Stimulated activated CD8-positive, alpha-beta memory T cell treated with anti-CD3 and anti-CD28 coated beads, Interleukin-7, amount 100 ng/mL, for 1 hour (primary cell): ENCODE measurements around the gene APELA.
"Not testable (repeated sequence)": the region's sequence is repeated elsewhere in the genome, so short reads cannot be mapped to it uniquely, and the experiment has no call there.

Source experiments
- DNase-seq, 2 donors: peaks; one replicate each; pipeline ENCODE4 v3.0.0-alpha.2; 2020; ENCODE audit warnings: low read depth in 2 of 2

Gene APELA

DNA sequence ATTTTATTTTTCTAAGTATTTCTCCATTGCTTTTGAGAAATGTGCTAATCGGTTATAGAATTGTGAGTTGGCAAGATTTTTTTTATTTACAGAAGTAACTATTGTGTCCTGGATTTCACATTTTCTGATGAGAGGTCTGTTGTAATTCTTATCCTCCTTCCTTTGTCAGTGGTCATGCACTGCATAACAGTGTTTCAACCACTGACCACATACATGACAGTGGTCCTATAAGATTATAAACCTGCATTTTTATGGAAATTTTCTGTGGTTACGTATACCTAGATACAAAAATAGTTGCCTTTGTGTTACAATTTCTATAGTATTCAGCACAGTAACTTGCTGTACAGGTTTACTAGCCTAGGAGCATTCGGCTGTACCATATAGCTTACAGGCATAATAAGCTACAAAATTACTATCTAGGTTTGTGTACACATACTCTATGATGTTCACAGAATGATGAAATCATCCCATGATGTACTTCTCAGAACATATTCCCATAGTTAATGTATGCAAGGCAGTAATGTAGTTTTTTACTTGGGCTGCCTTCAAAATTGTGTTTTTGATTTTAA, 47.8 kb downstream of the APELA start:
- no peak for DNase-seq

DNA sequence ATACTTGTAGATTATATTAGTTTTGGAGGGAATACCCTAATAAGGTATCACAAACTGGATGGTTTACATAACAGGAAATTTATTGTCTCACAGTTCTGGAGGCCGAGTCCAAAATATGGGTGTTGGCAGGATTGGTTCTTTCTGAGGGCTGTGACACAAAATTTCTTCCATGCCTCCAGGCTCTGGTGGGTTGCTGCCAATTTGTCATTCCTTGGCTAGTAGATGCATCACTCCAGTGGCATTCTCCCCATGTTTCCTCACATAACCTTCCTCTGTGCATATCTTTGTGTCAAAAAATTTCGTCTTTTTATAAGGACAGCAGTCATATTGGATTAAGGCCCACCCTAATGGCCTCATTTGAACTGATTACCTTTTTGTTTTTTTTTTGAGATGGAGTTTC, 49.3 kb downstream of the APELA start:
- DNase-seq = no peak

DNA sequence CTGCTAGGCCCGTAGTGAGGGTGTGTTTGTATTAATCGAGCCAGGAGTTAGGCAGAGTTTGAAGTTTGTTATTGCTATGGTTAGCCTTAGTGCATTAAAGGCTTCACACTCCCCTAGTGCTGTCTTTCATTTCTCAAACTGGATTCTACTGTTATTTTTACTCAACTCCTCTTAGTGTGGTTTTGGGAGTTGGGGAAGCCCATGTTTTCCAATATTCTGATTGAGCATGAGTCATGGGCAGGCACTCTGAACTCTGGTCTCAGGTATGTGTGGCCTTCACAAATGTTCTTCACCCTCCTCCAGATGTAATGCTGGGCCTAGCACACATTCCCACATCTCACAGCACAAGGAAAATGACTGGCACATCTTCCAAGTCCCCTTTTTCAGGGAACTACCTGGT, 50.1 kb downstream of the APELA start:
- DNase-seq = not testable (repeated sequence)

DNA sequence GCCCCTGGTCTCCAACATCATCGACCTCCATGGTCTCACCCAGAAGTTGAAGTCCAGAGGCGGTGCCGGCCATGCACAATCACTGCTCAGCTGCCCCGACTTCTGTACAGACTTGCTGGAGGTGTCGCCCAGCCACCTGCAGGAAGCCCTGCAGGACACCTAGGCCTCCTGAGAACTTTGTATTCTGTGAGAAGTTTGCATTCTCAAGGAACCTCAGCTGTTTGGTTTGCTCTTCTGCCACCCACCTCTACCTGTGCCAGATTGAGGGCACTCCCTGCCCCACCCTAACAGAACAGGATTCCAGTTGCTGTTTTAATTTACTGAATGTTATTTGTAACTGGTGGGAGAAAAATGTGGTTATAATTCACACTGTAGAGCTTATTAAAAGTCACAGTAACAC, 53.7 kb downstream of the APELA start:
- no peak for DNase-seq

DNA sequence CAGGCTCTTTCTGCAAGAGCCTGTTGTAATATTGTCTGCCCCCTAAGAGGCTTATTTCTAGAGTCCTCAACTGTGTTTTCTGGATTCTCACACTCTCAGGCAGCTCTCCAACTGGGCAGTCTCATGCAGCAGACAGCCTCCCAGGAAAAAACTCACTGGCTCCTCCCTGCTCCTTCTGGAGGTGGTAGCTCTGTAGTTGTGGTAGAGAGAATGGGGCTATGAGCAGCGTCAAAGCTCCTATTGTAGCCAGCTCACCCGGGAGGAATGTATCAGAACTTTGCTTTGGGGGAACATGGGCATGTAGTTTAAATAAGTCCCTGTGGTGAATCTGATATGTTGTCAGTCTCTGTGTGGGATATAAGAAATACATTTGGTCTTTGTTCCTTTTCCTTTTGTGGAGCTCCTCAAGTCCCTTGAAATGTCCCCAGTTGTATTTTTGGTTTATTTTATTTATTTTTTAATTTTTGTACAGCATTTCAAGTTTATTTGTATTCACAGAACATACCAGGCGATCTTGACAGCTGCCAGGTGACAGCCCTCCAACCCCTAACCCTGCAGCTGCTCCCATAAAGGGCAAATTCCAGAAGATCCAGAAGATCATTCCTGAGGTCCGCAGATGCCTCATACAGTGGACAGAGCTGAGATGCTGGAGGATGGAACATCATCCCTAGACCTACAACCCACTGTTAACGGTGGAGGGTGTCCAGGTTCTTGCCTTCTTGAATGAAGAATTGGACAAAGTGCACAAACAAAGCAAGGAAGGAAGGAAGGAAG, 54.8 kb downstream of the APELA start:
- DNase-seq = no peak

DNA sequence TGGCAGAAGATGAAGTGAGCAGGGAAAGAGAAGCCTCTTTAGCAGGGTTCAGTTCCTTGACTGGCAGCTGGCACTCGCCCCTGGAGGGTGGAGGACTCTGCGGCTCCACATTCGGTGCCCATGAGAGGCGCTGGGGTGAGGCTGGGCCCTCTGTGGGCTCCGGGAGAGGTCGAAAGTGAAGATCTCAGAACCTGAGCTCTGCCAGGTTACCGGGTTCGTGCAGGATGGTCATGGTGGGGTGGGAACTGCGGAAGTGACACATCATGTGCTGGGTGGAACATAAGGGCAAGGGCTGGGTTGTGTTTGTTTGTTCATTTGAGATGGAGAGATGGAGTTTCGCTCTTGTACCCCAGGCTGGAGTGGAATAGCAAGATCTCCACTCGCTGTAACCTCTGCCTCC, 56.3 kb downstream of the APELA start:
- no peak for DNase-seq

DNA sequence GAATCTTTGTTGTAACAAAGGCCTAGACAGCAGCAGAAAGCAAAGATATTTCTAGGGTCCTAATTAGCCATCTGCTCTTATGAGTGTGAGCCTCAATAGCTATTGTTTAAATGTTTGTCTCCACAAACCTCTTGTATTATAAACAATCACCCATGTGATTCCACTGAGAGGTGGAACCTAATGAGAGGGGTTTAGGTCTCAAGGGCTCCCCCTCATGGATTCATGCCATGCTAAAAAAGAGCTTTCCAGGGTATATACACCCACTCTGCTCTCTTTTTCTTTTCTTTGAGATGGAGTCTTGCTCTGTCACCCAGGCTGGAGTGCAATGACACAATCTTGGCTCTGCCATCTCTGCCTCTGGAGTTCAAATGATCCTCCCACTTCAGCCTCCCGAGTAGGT, 58.4 kb downstream of the APELA start:
- no peak for DNase-seq

DNA sequence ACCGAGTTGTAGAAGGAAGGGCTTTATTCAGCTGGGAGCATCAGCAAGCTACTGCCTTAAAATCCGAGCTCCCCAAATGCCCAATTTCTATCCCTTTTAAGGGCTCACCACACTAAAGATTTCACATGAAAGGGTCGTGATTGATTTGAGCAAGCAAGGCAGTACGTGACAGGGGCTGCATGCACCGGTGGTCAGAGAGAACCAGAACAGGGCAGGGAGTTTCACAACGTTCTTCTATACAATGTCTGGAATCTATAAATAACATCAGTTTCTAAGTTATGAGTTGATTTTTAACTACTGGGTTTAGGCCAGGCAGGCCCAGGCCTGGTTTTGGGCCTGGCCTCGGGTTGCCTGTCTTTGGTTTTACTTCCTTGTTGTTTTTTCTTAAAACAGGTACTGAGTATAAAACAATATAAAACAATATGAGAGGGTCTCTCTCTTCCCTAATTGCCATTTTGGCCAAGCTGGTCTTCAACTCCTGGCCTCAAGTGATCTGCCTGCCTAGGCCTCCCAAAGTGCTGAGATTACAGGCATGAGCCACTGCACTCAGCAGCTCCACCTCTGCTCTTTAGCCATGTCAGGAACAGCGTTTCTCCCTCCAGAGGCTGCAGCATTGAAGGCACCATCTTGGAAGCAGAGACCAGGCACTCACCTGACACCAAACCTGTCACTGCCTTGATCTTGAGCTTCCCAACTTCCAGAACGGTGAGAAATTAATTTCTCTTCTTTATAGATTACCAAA, 59.1 kb downstream of the APELA start:
- DNase-seq = not testable (repeated sequence)

DNA sequence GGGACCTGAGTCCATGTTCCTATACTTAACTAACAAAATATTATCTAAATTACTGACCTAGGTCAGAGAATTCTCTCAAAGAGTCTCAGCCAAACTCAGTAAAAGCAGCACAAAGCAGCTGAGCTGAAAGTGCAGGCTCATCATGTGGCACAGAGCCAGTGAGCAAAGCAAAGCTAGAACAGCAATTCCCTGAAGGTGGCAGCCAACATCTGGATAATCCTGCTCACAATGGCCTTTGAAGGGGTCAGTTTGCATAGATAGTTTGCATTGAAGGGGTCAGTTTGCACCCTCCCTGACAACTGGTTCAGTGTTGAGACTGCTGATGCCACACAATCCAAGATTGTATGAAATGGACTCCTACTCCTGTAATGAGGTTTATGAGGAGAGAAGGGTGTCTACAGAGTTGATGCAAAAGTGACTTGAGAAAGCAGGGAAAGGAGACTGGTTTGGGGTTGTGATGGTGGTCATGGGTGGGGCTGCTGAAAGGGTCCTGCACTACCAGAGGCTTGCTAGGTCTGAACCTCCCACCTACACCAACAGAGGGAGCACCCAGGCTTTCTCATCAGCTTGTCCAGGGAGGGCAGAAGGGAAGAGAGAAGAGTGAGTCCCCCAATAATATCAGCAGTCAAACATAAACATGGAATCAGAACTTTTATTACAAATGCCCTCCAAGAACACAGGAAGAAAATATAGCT, 60.7 kb downstream of the APELA start:
- DNase-seq = no peak

DNA sequence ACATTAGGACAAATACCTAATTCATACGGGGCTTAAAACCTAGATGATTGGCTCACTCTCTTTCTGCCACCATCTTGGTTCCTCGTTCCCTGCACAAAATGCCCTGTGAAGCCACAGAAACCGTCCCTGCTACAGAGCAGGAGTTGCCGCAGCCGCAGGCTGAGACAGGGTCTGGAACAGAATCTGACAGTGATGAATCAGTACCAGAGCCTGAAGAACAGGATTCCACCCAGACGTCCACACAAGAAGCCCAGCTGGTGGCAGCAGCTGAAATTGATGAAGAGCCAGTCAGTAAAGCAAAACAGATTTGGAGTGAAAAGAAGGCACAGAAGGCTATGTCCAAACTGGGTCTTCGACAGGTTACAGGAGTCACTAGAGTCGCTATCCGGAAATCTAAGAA, 66.2 kb downstream of the APELA start:
- DNase-seq = no peak

DNA sequence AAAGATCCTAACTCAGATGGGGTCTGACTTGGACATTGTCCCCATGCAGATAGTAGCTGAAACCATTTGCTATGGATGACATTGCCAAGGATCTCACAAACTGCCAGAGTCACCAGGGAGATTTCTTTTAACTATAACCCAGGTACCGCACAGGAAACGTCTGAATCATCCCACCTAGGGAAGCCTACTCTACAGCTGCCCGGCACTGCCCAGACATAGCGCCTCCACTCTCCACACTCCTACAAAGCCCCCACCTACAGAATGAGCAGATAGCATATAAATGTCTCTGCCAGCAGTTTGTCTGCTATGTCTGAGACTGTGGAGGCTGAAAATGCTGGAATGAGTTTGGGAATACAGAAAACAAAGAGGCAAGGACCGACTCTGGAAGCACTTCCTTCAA, 68.2 kb downstream of the APELA start:
- no peak for DNase-seq

DNA sequence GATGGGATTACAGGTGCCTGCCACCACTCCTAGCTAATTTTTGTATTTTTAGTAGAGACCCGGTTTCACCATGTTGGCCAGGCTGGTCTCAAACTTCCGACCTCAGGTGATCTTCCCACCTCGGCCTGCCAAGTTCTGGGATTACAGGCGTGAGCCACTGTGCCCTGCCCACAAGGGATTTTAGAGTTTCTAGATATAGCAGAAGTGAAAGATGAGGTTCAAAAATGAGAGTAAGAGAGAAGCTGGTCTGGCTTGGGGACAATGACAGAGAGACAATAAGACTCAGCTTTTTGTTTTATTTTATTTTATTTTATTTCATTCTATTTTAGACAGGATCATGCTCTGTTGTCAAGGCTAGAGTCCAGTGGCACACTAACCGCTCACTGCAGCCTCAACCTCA, 69.8 kb downstream of the APELA start:
- no peak for DNase-seq
